ENCODE measurements around the gene DNAJA3. TPM values are rescaled to one million over a fixed set of nuclear protein-coding genes. Genes with fewer than 3 reads are reported as not detected.

Gene DNAJA3
- total RNA-seq, 4 donors from 2014 or later = 41.1 to 70.9 (median 48.7) TPM

- Histone ChIP-seq H3K4me1 (no peaks in the 10 kb centered on the region), H3K36me3 (peaks cover 60% of the 10 kb centered on the region), H3K9me3 (no peaks in the 10 kb centered on the region), H3K4me3 (no peak overlapping the region), H3K27me3 (no peaks in the 10 kb centered on the region), H3K27ac (no peak overlapping the region)
- 71% methylated on average over 8 of the region's 8 CpGs for WGBS
- TF ChIP-seq POLR2A (IDR thresholded peaks at IDR 0.05) (no peak), CTCF (IDR thresholded peaks at IDR 0.05) (no peak), EP300 (IDR thresholded peaks at IDR 0.05) (no peak), POLR2AphosphoS5 (IDR thresholded peaks at IDR 0.05) (no peak)
- DNase-seq (ENCODE audit: low spot score in 2 of 2) = no peak
Measured at GRCh38 chr16:4435337-4436067, 9.8 kb downstream of the DNAJA3 start.

GRCh38 chr16:4437366-4437765 is 11.7 kb downstream of the DNAJA3 start:
- H3K9me3 ChIP-seq = no peaks in the 10 kb centered on the region
- H3K27me3 ChIP-seq = no peaks in the 10 kb centered on the region
- 93% methylated on average over 3 of the region's 3 CpGs for WGBS
- H3K27ac ChIP-seq = no peak overlapping the region
- H3K36me3 ChIP-seq = peaks cover 77% of the 10 kb centered on the region
- no peak for DNase-seq (ENCODE audit: low spot score in 2 of 2)
- no peaks in the 10 kb centered on the region for H3K4me1 ChIP-seq
- no peak overlapping the region for H3K4me3 ChIP-seq
- TF ChIP-seq POLR2AphosphoS5 (IDR thresholded peaks at IDR 0.05) (no peak), POLR2A (IDR thresholded peaks at IDR 0.05) (no peak), CTCF (IDR thresholded peaks at IDR 0.05) (no peak), EP300 (IDR thresholded peaks at IDR 0.05) (no peak)

- H3K36me3 ChIP-seq = peaks cover 95% of the 10 kb centered on the region
Measured at GRCh38 chr16:4442371-4442770, 16.7 kb downstream of the DNAJA3 start.

GRCh38 chr16:4443271-4443670 is 17.6 kb downstream of the DNAJA3 start:
- peaks cover 93% of the 10 kb centered on the region for H3K36me3 ChIP-seq

More at GRCh38 chr16:4442371-4442770, 16.7 kb downstream of the DNAJA3 start:
- Histone ChIP-seq H3K4me1 (no peaks in the 10 kb centered on the region), H3K4me3 (no peak overlapping the region), H3K9me3 (no peaks in the 10 kb centered on the region), H3K27me3 (no peaks in the 10 kb centered on the region), H3K27ac (no peak overlapping the region)
- TF ChIP-seq POLR2AphosphoS5 (IDR thresholded peaks at IDR 0.05) (no peak), POLR2A (IDR thresholded peaks at IDR 0.05) (no peak), EP300 (IDR thresholded peaks at IDR 0.05) (no peak)
- WGBS = 93% methylated on average over 11 of the region's 11 CpGs
- no peak for DNase-seq (ENCODE audit: low spot score in 2 of 2)

GRCh38 chr16:4443986-4444385 is 18.3 kb downstream of the DNAJA3 start:
- Histone ChIP-seq H3K4me1 (no peaks in the 10 kb centered on the region), H3K4me3 (no peak overlapping the region), H3K9me3 (no peaks in the 10 kb centered on the region), H3K36me3 (peaks cover 95% of the 10 kb centered on the region), H3K27me3 (no peaks in the 10 kb centered on the region), H3K27ac (no peak overlapping the region)
- TF ChIP-seq CTCF (IDR thresholded peaks at IDR 0.05) (no peak), EP300 (IDR thresholded peaks at IDR 0.05) (no peak), POLR2A (IDR thresholded peaks at IDR 0.05) (no peak), POLR2AphosphoS5 (IDR thresholded peaks at IDR 0.05) (no peak)
- DNase-seq (ENCODE audit: low spot score in 2 of 2) = no peak
- WGBS = 87% methylated on average over 4 of the region's 4 CpGs

More at GRCh38 chr16:4443271-4443670, 17.6 kb downstream of the DNAJA3 start:
- no peaks in the 10 kb centered on the region for H3K9me3 ChIP-seq
- DNase-seq (ENCODE audit: low spot score in 2 of 2) = no peak
- H3K4me1 ChIP-seq = no peaks in the 10 kb centered on the region
- H3K4me3 ChIP-seq = no peak overlapping the region
- 74% methylated on average over 5 of the region's 5 CpGs for WGBS
- TF ChIP-seq POLR2A (IDR thresholded peaks at IDR 0.05) = no peak
- TF ChIP-seq EP300 (IDR thresholded peaks at IDR 0.05) = no peak
- no peak for TF ChIP-seq CTCF (IDR thresholded peaks at IDR 0.05)
- TF ChIP-seq POLR2AphosphoS5 (IDR thresholded peaks at IDR 0.05) = no peak
- H3K27me3 ChIP-seq = no peaks in the 10 kb centered on the region
- no peak overlapping the region for H3K27ac ChIP-seq

All from suprapubic skin (tissue), 4 donors.